Thyroid gland (tissue), 4 donors: ENCODE measurements around the gene LUZP4.

Source experiments
- POLR2A ChIP-seq, 2 donors: fragments of 450-650 bp; IDR thresholded peaks; one replicate each; pipeline ENCODE4 v1.6.1; 2017; ENCODE audit warnings: antibody characterized with exemption in 2 of 2, mild to moderate bottlenecking in 2 of 2, moderate library complexity in 1 of 2
- TF ChIP-seq, protein P1 (sequence below), 6 experiments: fragments of 200-600 bp in 3 of 6; fragments of 450-650 bp in 3 of 6; sonication (generic) in 3 of 6; IDR thresholded peaks; one replicate each; pipeline ENCODE4 v1.5.1; 2016 to 2019; ENCODE audit warnings: antibody characterized with exemption in 6 of 6, mild to moderate bottlenecking in 2 of 6, inconsistent platforms in 1 of 6, moderate library complexity in 1 of 6

DNA sequence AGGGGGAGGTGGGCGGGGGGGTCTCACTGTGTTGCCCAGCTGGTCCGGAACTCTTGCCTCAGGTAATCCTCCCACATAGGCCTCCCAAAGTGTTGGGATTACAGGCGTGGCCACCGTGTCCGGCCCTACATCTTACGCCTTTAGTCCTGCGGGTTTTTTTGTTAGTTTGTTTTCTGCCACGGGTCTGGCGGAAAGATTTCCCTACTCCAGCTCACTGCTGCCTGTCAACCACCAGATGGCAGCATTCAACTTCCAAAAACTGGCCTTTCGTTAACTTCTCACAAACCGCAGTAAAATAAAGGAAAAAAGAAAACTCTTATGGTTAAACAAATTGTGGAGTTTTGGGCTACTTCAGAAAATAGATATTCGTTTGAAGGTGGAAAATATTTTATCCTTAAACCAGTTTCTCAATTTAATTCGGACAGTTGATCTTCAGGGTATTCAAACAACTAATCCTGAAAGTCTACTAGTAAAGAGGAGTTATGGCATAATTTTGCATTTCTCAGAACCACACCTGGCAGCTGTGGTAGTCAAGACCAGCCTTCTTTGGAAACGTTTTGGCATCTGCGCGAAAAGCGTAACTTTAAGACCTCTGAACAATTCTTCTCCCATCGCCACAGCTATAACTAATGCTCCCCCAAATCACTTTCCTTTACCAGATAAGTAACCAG is 41.1 kb downstream of the LUZP4 start:
- TF ChIP-seq, protein P1, sequence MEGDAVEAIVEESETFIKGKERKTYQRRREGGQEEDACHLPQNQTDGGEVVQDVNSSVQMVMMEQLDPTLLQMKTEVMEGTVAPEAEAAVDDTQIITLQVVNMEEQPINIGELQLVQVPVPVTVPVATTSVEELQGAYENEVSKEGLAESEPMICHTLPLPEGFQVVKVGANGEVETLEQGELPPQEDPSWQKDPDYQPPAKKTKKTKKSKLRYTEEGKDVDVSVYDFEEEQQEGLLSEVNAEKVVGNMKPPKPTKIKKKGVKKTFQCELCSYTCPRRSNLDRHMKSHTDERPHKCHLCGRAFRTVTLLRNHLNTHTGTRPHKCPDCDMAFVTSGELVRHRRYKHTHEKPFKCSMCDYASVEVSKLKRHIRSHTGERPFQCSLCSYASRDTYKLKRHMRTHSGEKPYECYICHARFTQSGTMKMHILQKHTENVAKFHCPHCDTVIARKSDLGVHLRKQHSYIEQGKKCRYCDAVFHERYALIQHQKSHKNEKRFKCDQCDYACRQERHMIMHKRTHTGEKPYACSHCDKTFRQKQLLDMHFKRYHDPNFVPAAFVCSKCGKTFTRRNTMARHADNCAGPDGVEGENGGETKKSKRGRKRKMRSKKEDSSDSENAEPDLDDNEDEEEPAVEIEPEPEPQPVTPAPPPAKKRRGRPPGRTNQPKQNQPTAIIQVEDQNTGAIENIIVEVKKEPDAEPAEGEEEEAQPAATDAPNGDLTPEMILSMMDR (IDR thresholded peaks at IDR 0.05) = peak; percentile 23 to 77 (median 66)
- TF ChIP-seq POLR2A (IDR thresholded peaks at IDR 0.05) = no peak
